A673 (cell line): ENCODE measurements around the gene ZC3H18.
A peak's percentile ranks its signal among the peaks of the same experiment; 100 is the strongest.

ENCODE experiments used
- EZH2 ChIP-seq: fragments of 200-600 bp; sonication (generic); IDR thresholded peaks from 2 replicates; pipeline ENCODE4 v1.6.1; 2017; ENCODE audit warnings: borderline replicate concordance, low read depth, mild to moderate bottlenecking, mixed read lengths, antibody characterized with exemption, low read length; ENCODE audit not compliant: poor library complexity, severe bottlenecking
- TF ChIP-seq, protein P1 (sequence below): fragments of 300-800, 200-600 bp; sonication (generic); conservative IDR thresholded peaks from 2 replicates; pipeline ENCODE4 v1.5.1; 2017; ENCODE audit warnings: low read depth, mild to moderate bottlenecking, antibody characterized with exemption, low read length, moderate library complexity, mixed read lengths

DNA sequence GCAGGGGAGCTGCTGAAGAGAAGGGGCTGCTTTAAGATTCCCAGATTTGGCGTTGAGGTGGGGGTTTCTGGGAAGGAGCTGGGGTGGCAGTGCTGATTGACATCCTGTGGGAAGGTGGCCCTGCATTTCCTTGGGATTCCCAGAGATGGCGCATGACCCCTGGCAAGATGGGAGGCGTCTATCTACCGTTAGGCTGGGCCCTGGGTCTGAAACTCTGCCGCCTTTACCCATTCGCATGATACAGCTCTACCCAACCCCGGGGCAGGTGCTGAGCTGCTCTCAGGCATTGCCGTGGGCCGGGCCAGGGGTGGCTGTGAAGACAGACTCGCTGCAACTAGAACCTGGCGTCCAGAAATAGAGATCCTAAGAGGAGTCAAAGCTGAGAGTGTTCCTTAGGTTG is 102.6 kb downstream of the ZC3H18 start:
- TF ChIP-seq EZH2: no peak
- TF ChIP-seq, protein P1, sequence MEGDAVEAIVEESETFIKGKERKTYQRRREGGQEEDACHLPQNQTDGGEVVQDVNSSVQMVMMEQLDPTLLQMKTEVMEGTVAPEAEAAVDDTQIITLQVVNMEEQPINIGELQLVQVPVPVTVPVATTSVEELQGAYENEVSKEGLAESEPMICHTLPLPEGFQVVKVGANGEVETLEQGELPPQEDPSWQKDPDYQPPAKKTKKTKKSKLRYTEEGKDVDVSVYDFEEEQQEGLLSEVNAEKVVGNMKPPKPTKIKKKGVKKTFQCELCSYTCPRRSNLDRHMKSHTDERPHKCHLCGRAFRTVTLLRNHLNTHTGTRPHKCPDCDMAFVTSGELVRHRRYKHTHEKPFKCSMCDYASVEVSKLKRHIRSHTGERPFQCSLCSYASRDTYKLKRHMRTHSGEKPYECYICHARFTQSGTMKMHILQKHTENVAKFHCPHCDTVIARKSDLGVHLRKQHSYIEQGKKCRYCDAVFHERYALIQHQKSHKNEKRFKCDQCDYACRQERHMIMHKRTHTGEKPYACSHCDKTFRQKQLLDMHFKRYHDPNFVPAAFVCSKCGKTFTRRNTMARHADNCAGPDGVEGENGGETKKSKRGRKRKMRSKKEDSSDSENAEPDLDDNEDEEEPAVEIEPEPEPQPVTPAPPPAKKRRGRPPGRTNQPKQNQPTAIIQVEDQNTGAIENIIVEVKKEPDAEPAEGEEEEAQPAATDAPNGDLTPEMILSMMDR: peak; percentile 59
